PC-9 (cell line): ENCODE data around the gene ZWILCH.

Experiments used
- CTCF ChIP-seq: fragments of 200-600 bp; sonication (generic); conservative IDR thresholded peaks from 2 replicates; pipeline ENCODE4 v1.6.1; 2017; ENCODE audit warnings: mixed run types, antibody characterized with exemption, mild to moderate bottlenecking, moderate library complexity
- EZH2 ChIP-seq: fragments of 200-600 bp; sonication (generic); IDR thresholded peaks from 2 replicates; pipeline ENCODE4 v1.8.0; 2017; ENCODE audit warnings: antibody characterized with exemption, low read depth

GRCh38 chr15:66497502-66498455 lies 7.3 kb upstream of the ZWILCH start, which contains the start of gene SNAPC5:
- TF ChIP-seq CTCF, result peak; percentile 89
- no peak for TF ChIP-seq EZH2
